ENCODE results near the gene PARD3B.

The PARD3B gene

DNA sequence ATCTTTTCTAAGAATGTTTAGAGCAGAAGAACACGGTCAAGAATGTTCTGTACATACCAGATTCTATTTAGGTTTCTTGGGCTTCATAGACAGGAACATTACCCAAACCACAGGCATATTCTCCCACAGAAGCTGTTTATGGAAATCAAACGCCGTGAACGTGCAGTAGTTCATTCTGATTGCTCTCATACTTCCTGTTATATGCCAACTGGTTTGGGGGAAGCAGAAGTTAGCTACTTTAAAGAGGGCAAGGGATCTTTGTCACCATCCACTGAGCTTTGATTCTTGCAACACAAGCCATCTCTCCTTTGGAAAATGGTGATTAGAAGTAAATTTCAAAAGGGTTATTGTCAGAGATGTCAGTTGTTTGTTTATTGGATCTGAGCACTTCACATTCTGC, 954.8 kb downstream of the PARD3B start:
- H3K4me3 ChIP-seq (ENCODE audit: low read depth, low read length), result no peak overlapping the region
- DNase-seq (ENCODE audit: low read depth), result no peak
- TF ChIP-seq POLR2A (IDR thresholded peaks at IDR 0.05; ENCODE audit: extremely low read depth, insufficient read length) (no peak), MYC (IDR thresholded peaks at IDR 0.05; ENCODE audit: low read depth, low read length) (no peak)
- TF ChIP-seq, protein P1, sequence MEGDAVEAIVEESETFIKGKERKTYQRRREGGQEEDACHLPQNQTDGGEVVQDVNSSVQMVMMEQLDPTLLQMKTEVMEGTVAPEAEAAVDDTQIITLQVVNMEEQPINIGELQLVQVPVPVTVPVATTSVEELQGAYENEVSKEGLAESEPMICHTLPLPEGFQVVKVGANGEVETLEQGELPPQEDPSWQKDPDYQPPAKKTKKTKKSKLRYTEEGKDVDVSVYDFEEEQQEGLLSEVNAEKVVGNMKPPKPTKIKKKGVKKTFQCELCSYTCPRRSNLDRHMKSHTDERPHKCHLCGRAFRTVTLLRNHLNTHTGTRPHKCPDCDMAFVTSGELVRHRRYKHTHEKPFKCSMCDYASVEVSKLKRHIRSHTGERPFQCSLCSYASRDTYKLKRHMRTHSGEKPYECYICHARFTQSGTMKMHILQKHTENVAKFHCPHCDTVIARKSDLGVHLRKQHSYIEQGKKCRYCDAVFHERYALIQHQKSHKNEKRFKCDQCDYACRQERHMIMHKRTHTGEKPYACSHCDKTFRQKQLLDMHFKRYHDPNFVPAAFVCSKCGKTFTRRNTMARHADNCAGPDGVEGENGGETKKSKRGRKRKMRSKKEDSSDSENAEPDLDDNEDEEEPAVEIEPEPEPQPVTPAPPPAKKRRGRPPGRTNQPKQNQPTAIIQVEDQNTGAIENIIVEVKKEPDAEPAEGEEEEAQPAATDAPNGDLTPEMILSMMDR (IDR thresholded peaks at IDR 0.05; ENCODE audit: low read depth, low read length), result no peak
- TF ChIP-seq, protein P2, sequence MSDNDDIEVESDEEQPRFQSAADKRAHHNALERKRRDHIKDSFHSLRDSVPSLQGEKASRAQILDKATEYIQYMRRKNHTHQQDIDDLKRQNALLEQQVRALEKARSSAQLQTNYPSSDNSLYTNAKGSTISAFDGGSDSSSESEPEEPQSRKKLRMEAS (IDR thresholded peaks at IDR 0.05; ENCODE audit: low read depth, low read length), result no peak

DNA sequence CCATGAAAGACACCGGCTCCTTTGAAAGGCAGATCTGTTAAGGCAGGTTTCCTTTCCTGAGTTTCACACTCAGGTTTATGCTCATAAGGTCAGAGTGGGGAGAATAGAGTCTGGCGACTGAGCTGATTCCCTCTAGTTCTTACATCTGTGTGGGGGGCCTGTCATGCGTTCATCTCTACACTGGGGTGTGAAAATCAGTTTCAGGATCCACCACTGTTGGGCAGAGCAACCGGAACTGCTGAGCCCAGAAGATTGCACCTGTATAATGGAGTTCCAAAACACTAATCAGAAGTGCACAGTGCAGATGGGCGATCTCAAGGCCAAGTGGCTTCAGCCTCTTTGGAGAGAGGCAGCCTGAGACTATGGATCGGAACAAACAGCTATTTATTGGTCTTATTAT, 955.7 kb downstream of the PARD3B start:
- no peak for DNase-seq (ENCODE audit: low read depth)
- TF ChIP-seq MYC (IDR thresholded peaks at IDR 0.05; ENCODE audit: low read depth, low read length), result no peak
- no peak overlapping the region for H3K4me3 ChIP-seq (ENCODE audit: low read depth, low read length)

DNA sequence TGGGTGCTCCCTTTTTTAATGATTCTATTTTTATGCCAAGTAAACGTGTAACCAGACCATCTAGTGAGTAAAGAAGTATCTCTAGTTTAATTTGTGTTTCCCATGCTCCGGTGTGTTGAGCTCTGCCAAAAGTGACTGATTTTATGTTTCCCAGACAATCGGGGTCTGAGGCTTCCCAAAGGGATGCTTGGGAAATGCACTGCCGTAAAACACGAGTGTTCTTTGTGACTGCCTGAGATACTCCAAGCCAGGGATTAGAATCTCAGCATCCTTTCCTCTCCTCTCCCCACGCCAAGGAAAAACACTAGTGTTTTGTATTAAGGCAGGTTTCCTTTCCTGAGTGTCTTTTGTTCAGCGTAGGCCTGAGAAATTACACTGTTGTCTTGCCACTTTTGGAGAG, 956.6 kb downstream of the PARD3B start:
- TF ChIP-seq, protein P1 (IDR thresholded peaks at IDR 0.05; ENCODE audit: low read depth, low read length), result no peak
- DNase-seq (ENCODE audit: low read depth), result no peak
- H3K4me3 ChIP-seq (ENCODE audit: low read depth, low read length), result no peak overlapping the region

DNA sequence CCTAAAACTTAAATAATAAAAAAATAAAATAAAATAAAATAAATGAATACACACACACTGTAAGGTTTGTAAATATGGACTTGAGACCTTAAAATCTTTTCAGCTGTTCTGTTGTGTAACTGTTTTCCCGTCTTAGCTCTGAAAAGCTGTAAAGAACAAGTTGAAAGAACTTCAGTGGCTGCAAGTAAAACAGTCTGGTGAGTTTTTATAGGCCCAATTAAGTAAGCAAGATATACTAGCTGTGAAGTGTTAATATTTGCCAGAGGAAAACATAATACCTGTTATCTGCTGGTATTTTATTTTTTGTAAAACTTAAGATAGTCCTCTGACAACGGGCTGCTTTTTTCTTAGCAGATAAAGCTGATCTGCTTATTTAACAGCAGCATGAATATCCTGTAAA, 960.1 kb downstream of the PARD3B start:
- TF ChIP-seq POLR2A (IDR thresholded peaks at IDR 0.05; ENCODE audit: extremely low read depth, insufficient read length) (no peak), MYC (IDR thresholded peaks at IDR 0.05; ENCODE audit: low read depth, low read length) (no peak)
- TF ChIP-seq, protein P2 (IDR thresholded peaks at IDR 0.05; ENCODE audit: low read depth, low read length), result no peak
- TF ChIP-seq, protein P1 (IDR thresholded peaks at IDR 0.05; ENCODE audit: low read depth, low read length), result no peak
- H3K4me3 ChIP-seq (ENCODE audit: low read depth, low read length), result no peak overlapping the region
- DNase-seq (ENCODE audit: low read depth), result no peak

DNA sequence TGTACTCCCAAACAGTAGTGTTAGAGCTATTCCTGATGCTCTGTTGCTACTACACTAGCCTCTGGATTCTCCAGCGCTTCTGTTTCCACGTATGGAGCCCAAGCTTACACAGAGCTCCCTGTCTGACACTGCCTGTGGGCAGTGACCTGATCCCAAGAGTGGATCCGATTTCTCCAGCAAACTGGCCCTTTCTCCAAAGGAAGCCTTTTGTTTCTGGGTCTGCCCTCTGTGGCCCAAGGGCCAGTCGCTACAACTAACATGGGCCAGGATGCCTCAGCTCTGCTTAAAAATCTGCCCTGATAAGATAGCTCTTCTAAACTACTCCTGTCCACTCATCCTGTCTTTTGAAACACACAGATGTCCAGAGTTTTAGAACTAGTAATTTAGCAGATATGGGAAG, 964.4 kb downstream of the PARD3B start:
- H3K4me3 ChIP-seq (ENCODE audit: low read depth, low read length), result no peak overlapping the region
- no peak for DNase-seq (ENCODE audit: low read depth)
- TF ChIP-seq POLR2A (IDR thresholded peaks at IDR 0.05; ENCODE audit: extremely low read depth, insufficient read length) (no peak), MYC (IDR thresholded peaks at IDR 0.05; ENCODE audit: low read depth, low read length) (no peak)
- TF ChIP-seq, protein P1 (IDR thresholded peaks at IDR 0.05; ENCODE audit: low read depth, low read length), result no peak
- TF ChIP-seq, protein P2 (IDR thresholded peaks at IDR 0.05; ENCODE audit: low read depth, low read length), result no peak

DNA sequence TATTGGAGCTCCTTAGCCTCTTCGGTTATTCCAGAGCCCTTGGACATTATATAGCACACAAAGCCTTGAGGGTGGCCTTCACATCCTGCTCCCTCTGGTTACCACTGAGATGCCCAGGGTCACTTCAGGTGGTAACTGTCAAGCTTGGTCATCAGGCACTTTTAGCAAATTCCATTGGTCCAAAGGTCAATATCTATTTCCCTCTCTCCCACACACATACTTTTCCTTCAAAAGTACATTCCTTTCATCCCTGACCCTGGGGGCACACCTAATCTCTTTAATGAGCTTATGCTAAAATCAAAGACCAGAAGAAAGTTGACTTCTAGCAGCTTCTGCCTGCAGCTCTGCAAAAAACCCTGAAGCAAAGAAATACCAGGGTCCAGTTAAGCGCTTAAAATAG, 965.1 kb downstream of the PARD3B start:
- TF ChIP-seq MYC (IDR thresholded peaks at IDR 0.05; ENCODE audit: low read depth, low read length) (no peak), POLR2A (IDR thresholded peaks at IDR 0.05; ENCODE audit: extremely low read depth, insufficient read length) (no peak)
- TF ChIP-seq, protein P2 (IDR thresholded peaks at IDR 0.05; ENCODE audit: low read depth, low read length), result no peak
- TF ChIP-seq, protein P1 (IDR thresholded peaks at IDR 0.05; ENCODE audit: low read depth, low read length), result no peak
- no peak for DNase-seq (ENCODE audit: low read depth)
- no peak overlapping the region for H3K4me3 ChIP-seq (ENCODE audit: low read depth, low read length)
